Measurements from ENCODE around the gene EDIL3. TPM values are rescaled to one million over a fixed set of nuclear protein-coding genes. Genes with fewer than 3 reads are reported as not detected.

EDIL3 gene, protein sequence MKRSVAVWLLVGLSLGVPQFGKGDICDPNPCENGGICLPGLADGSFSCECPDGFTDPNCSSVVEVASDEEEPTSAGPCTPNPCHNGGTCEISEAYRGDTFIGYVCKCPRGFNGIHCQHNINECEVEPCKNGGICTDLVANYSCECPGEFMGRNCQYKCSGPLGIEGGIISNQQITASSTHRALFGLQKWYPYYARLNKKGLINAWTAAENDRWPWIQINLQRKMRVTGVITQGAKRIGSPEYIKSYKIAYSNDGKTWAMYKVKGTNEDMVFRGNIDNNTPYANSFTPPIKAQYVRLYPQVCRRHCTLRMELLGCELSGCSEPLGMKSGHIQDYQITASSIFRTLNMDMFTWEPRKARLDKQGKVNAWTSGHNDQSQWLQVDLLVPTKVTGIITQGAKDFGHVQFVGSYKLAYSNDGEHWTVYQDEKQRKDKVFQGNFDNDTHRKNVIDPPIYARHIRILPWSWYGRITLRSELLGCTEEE
- not detected for total RNA-seq
- polyA plus RNA-seq (2013, experiment 1 of 2), result not detected
- polyA plus RNA-seq (2013, experiment 2 of 2), result 0.19 TPM
- 0 to 0.16 (median 0) reads per million in 172 experiments for total RNA-seq

GRCh38 chr5:84384604-84385575 lies at the start of gene EDIL3:
Gene EDIL3 (minus strand): TSS chr5:84384880. CDS start chr5:84384374, 506 bp downstream.
- intact Hi-C loops (cut with DNase I, micrococcal nuclease), result no loop called here
- Histone ChIP-seq H3K27ac (ENCODE audit: low read depth in 1 of 2, low read length in 2 of 2) (no peak within 1 kb of the TSS), H3K27me3 (ENCODE audit: control insufficient read depth in 1 of 2, insufficient read depth in 2 of 2, low read length in 2 of 2) (peaks cover 21 to 40% of the 10 kb centered on the region in 2 experiments), H3K36me3 (ENCODE audit: insufficient read depth, low read length) (no peaks in the 10 kb centered on the region), H3K4me1 (ENCODE audit: insufficient read depth, low read length) (no peaks in the 10 kb centered on the region), H3K9me3 (ENCODE audit: control insufficient read depth in 1 of 2, insufficient read depth in 1 of 2, low read length in 2 of 2) (peaks cover 0 to 23% of the 10 kb centered on the region in 2 experiments), H3K4me3 (ENCODE audit: low read length) (no peak within 1 kb of the TSS)
- no peak for TF ChIP-seq CTCF (IDR thresholded peaks at IDR 0.05)
- peaks cover 3% of the 10 kb centered on the region for H3K9me3 Mint-ChIP-seq
- ChIA-PET CTCF (no interaction called here), POLR2A (no interaction called here)
- H3K27ac Mint-ChIP-seq, result no peak within 1 kb of the TSS
- DNase-seq, result no peak
- no peaks in the 10 kb centered on the region for H3K4me1 Mint-ChIP-seq (ENCODE audit: low read depth)
- peaks cover 48% of the 10 kb centered on the region for H3K27me3 Mint-ChIP-seq
- ATAC-seq (ENCODE audit: poor library complexity), result no peak
- no peaks in the 10 kb centered on the region for H3K36me3 Mint-ChIP-seq (ENCODE audit: low read depth)
- H3K4me3 Mint-ChIP-seq, result no peak within 1 kb of the TSS

DNA sequence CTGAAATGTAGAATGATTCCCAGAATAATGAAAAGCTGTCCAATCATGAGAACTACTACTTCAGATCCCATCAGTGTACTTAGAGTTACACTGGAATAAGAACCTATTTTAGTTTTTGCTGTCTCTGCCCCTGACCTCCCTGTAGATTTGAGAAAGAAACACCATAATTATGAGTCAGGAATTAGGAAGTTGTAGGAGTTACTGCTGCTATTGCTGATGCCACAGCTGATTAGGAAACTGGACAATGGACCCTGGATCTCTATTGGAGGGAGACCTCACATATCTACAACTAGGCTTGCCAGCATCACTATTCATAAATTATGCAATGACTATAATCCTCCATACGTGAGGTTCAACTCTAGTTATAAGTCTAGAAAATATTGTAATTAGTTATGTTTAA lies 48.8 kb upstream of the EDIL3 start:
- ATAC-seq (ENCODE audit: poor library complexity), result no peak
- peaks cover 3% of the 10 kb centered on the region for H3K9me3 Mint-ChIP-seq

More for the DNA sequence above, 48.8 kb upstream of the EDIL3 start:
- Histone ChIP-seq H3K4me3 (ENCODE audit: low read length) (no peak overlapping the region), H3K9me3 (ENCODE audit: control insufficient read depth in 1 of 2, insufficient read depth in 1 of 2, low read length in 2 of 2) (peaks cover 0 to 4% of the 10 kb centered on the region in 2 experiments), H3K27me3 (ENCODE audit: control insufficient read depth in 1 of 2, insufficient read depth in 2 of 2, low read length in 2 of 2) (no peaks in the 10 kb centered on the region), H3K27ac (ENCODE audit: low read depth in 1 of 2, low read length in 2 of 2) (no peak overlapping the region), H3K36me3 (ENCODE audit: insufficient read depth, low read length) (no peaks in the 10 kb centered on the region), H3K4me1 (ENCODE audit: insufficient read depth, low read length) (no peaks in the 10 kb centered on the region)
- DNase-seq, result no peak
- no peak overlapping the region for H3K4me3 Mint-ChIP-seq
- no peaks in the 10 kb centered on the region for H3K36me3 Mint-ChIP-seq (ENCODE audit: low read depth)
- ChIA-PET CTCF (no interaction called here), POLR2A (no interaction called here)
- no peaks in the 10 kb centered on the region for H3K27me3 Mint-ChIP-seq
- intact Hi-C loops (cut with DNase I, micrococcal nuclease), result no loop called here
- no peak overlapping the region for H3K27ac Mint-ChIP-seq
- no peaks in the 10 kb centered on the region for H3K4me1 Mint-ChIP-seq (ENCODE audit: low read depth)
- TF ChIP-seq CTCF (IDR thresholded peaks at IDR 0.05), result no peak

Data from CD4-positive, alpha-beta T cell (primary cell).